NCI-H526 (cell line): Measurements from ENCODE around the gene SHC2.

Experiments used
- DNase-seq, 2 experiments: peaks; one replicate each; lab custom pipeline; 2025; lab: John Stamatoyannopoulos, UW

SHC2 gene, protein sequence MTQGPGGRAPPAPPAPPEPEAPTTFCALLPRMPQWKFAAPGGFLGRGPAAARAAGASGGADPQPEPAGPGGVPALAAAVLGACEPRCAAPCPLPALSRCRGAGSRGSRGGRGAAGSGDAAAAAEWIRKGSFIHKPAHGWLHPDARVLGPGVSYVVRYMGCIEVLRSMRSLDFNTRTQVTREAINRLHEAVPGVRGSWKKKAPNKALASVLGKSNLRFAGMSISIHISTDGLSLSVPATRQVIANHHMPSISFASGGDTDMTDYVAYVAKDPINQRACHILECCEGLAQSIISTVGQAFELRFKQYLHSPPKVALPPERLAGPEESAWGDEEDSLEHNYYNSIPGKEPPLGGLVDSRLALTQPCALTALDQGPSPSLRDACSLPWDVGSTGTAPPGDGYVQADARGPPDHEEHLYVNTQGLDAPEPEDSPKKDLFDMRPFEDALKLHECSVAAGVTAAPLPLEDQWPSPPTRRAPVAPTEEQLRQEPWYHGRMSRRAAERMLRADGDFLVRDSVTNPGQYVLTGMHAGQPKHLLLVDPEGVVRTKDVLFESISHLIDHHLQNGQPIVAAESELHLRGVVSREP

DNA sequence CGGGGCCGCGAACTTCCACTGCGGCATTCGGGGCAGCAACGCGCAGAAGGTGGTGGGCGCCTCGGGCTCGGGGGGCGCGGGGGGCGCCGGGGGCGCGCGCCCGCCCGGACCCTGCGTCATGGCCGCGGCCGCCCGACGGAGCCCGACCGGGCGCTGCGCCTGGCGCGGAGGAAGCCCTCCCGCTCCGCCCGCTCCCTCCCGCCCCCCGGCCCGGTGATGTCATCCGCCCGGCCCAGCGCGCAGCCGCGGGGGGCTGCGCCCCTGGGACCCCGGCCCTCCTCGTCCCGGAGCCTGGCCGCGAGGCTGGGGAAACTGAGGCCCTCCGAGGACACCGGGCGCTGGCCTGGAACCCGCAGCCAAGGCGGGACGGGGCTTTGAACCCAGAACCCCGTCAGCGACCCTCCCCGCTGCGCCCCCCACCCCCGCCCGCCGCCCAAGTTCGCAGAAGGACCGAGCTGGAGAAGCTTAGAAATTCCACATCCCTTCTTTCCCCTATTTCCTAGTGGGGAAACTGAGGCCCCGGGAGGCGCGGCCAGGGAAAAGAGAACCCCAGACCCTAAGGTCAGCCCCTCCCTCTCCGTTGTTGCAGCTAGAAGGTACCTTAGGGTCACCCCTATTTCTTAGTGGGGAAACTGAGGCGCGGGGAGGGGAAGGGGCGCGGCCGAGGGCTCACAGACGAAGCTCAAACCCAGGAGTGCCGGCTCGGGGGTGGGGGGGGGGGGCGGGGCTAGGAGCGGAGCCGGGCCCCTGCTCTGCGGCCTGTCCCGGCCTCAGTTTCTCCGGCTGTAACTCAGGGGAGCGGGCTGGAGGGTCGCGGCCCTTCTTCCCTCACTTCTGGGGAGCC lies at the start of gene SHC2:
TSS of gene SHC2 (minus strand) at position 157 of the 844 bp plus-strand sequence. CDS start at position 120, 37 bp downstream.
- DNase-seq = peak in 1 of 2 experiments; percentile 33

DNA sequence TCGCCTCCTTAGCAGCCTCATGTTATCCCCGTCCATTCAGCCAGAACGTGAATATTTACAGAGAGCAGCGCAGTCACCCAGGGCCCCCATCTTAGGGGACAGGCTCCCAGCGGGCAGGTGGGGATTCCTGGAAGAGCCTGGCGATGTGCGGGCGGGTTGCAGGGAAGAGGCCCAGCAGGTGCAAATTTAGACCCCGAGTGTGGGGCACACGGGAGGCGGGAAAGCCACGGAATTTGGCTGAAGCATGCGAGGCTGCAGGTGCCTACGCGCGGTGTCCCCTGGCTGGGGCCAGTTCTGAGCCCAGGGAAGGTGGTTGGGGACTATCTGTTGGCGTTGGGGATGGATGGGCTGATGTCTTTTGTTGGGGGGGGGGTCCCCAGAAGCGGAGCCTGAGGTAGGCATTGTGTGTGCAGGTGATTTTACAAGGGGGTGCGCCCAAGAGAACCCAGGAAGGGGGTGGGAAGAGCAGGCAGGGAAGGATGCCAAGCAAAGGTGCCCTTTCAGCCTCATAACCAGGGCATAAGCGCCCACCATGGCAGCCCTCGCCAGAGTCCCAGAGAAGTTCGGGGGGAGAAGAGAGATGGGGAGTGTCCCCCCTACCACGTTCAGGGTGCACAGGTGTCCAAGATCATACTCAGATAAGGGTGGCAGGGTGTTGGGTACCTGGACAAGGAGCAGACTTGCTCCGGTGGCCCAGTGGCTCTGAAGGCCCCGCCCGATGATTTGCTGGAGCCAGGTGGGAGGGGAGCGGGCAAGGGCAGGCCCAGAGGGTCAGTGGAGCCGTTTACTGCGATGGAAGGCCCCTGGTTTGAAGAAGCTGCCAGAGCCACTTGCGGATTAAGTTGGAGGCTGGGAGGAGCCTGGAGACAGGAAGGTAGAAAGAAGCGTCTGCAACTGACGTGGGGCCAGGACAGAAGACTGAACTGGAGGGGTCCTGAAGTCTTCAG lies 47.6 kb upstream of the SHC2 start:
- DNase-seq = no peak

DNA sequence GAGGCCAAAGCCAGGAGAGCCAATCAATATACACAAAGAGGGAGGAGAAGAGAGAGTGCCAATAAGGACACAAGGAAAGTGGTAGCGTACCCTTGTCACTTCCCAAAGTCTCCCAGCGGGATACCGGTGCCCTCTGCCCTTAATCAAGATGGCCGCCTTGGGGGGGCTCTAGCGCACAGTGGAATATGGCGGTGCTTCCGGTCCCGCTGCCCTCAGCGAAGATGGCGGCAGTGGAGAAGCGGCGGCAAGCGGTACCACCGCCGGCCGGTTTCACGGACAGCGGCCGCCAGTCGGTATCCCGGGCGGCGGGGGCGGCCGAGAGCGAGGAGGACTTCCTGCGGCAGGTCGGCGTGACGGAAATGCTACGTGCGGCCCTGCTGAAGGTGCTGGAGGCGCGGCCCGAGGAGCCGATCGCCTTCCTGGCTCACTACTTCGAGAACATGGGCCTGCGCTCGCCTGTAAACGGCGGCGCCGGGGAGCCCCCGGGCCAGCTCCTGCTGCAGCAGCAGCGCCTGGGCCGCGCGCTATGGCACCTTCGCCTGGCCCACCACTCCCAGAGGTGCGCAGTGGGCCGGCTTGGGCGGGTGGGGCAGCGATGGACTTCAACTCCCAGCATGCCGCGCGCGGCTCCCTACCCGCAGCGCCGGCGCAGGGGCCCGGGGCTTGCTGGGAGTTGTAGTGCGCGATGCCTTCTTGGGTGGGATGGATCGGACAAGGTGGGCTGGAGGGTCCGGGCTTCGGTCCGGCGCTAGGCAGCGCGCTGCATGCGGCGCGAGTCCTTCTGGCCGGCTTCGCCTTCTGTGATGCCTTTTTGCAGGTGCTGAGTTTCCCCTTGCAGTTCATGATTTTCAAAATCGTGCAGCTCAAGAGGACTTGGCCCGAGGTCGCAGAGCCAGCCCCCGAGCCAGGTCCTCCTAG lies 46.7 kb upstream of the SHC2 start, which contains the start of gene TPGS1:
TSS of gene TPGS1 (plus strand) at position 212 of the 918 bp plus-strand sequence. CDS start at position 222, 10 bp downstream.
- peak; percentile 48 to 79 for DNase-seq

DNA sequence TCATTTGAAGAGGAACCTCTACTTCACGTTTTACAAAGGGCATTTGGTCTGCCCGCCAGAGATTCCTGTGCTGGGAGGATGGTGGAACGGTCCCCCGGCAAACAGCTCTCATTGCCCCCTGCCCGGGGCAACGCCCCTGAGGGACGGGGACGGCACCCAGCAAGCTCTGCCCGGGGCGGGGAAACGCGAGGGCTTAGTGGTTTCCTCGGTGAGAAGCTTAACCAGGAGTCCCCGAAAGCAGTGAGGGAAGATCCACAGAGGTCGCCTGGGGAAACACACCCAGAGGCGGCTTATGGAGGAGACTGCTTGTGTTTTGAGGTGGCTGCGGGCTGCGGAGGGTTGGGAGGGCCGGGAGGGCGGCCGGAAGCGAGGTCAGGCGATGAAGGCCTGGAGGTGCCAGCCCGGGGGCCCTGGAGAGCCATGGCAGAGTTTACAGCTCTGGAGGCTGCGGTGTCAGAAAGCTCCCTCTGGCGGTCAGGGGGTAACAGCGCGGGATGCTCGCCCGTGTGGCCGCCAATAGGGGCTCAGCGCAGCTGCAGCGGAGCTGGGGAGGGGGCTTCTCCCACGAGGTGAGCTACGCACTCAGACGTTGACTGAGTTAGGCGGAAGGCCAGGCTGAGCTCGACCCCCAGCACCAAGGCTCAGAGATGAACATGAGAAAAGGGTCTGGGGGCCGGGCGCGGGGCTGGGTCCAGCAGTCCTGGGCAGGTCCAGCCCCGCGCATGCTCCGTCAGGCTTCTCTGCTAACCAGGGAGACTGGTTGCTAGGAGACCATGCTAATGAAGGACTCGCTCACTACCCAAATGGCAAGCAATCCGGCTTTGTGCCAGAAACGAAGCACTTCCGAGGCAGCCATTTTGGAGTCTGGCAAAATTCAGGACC lies 45.8 kb upstream of the SHC2 start:
- DNase-seq = peak; percentile 98

DNA sequence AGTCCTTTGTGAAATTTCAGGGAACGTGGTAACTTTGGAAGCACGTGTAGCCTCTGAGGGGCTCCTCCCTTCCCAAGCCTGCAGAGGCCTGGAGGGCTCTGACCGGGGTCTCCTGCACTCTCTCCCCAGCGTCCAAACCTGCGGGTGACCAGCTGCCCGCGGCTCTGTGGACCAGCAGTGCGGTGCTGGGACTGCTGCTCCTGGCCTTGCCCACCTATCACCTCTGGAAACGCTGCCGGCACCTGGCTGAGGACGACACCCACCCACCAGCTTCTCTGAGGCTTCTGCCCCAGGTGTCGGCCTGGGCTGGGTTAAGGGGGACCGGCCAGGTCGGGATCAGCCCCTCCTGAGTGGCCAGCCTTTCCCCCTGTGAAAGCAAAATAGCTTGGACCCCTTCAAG lies 43.8 kb upstream of the SHC2 start:
- DNase-seq = no peak

DNA sequence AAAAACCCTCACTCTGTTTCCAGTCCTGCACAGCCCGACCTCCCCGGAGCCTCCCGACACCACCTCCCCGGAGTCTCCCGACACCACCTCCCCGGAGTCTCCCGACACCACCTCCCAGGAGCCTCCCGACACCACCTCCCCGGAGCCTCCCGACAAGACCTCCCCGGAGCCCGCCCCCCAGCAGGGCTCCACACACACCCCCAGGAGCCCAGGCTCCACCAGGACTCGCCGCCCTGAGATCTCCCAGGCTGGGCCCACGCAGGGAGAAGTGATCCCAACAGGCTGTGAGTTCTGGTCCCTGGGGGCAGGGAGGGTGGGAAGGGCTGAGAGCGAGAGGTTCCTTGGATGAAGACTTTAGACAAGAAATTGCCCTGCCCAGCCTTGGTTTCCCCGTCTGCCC lies 40.8 kb upstream of the SHC2 start:
- no peak for DNase-seq

DNA sequence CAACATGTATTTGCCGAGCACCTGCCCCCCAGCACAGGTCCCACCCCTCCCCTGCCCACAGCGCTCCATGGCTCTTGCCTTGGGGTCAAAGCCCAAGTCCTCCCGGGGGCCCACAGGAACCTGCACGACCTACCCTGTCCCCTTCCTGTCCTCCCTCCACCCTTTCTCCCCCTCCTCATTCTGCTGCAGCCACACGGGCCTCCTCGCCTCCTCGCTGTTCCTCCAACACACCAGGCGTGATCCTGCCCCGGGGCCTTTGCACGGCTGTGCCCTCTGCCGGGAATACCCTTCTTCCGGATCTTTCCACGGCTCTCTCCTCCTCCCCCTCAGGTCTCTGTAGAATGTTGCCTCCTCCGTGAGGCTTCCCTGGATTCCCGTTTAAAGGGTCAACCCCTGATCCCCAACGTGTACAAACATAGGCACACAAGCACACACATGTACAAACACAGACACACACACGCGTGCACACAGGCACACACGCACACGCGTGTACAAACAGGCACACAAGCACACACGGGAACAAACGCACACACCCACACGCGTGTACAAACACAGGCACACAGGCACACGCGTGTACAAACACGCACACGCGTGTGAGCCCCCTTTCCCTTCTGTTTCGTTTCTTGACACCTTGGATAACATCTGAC lies 38.3 kb upstream of the SHC2 start:
- no peak for DNase-seq

DNA sequence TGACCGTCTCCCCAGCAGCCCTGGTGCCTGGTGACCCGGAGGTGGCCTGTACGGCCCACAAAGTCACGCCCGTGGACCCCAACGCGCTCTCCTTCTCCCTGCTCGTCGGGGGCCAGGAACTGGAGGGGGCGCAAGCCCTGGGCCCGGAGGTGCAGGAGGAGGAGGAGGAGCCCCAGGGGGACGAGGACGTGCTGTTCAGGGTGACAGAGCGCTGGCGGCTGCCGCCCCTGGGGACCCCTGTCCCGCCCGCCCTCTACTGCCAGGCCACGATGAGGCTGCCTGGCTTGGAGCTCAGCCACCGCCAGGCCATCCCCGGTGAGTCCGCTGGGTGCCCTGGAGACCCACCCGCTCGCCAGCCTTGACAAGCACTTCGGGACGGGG lies 37.7 kb upstream of the SHC2 start:
- DNase-seq = no peak

DNA sequence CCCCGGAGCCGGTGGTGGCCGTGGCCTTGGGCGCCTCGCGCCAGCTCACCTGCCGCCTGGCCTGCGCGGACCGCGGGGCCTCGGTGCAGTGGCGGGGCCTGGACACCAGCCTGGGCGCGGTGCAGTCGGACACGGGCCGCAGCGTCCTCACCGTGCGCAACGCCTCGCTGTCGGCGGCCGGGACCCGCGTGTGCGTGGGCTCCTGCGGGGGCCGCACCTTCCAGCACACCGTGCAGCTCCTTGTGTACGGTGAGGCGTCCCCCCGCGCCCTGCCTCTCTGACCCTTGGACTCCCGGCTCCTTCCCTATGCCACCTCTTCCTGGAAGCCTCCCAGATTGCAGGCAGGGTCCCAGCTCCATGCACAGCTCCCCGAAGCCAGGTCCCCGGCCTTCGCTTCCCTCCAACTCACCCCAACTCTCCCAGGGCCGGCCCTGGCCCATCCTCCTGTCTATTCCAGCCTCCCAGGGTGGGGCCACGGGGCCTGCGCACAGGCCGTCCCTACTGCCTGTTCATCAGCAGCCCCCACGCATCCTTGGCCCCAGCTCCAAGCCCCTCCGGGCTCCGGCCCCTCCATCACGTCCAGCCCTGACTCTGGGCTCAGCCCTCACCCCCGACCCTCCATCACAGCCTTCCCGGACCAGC lies 37.2 kb upstream of the SHC2 start:
- no peak for DNase-seq

DNA sequence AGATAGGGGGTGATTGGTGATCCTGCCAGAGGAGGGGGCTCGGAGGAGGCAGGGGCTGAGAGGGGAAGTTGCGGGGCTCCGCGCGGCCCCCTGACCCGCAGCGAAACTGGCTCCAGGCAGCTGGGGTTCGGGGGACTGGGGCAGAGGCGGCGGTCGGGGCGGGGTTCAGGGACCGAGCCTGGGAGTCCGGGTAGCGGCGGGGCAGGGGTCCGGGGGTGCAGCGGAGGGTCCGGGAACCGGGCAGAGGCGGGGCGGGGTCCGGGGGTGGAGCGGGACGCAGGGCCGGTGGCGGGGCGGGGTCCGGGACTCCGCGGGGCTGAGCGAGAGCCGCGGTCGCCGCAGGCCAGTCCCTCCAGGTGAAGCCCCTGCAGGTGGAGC lies 36.6 kb upstream of the SHC2 start:
- no peak for DNase-seq

DNA sequence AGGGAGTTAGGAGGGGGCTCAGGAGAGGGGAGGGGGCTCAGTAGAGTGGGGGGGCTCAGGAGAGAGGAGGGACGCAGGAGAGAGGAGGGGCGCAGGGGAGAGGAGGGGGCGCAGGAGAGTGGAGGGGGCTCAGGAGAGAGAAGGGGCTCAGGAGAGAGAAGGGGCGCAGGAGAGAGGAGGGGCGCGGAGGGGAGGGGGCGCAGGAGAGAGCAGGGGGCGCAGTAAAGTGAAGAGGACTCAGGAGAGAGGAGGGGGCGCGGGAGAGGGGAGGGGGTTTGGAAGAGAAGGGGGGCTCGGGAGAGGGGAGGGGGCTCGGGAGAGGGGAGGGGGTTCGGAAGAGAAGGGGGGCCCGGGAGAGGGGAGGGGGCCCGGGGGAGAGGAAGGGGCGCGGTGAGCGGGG lies 36.2 kb upstream of the SHC2 start:
- no peak for DNase-seq

DNA sequence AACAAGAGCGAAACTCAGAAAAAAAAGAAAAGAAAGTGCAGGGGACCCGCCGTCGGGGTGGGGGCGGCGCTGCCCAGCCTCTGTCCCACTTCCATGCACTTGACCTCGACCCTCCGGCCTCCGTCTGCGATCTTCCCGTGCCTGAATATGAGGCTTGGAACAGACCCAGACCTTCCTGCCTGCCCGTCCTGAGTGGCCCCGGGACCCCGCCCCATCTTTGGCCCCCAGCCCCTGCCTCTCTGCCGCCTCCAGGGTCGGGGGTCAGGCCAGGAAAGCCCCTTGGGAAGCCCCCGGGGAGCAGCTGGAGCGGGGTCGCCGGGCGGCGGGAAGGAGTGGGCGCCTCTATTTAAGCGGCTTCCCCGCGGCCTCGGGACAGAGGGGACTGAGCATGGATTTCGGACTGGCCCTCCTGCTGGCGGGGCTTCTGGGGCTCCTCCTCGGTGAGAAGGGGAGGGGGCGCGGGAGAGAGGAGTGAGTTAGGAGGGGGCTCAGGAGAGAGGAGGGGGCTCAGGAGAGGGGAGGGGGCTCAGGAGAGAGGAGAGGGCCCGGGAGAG lies 35.4 kb upstream of the SHC2 start, which contains the start of gene MADCAM1:
TSS of gene MADCAM1 (plus strand) at position 375 of the 554 bp plus-strand sequence. CDS start at position 389, 14 bp downstream.
- DNase-seq = no peak

DNA sequence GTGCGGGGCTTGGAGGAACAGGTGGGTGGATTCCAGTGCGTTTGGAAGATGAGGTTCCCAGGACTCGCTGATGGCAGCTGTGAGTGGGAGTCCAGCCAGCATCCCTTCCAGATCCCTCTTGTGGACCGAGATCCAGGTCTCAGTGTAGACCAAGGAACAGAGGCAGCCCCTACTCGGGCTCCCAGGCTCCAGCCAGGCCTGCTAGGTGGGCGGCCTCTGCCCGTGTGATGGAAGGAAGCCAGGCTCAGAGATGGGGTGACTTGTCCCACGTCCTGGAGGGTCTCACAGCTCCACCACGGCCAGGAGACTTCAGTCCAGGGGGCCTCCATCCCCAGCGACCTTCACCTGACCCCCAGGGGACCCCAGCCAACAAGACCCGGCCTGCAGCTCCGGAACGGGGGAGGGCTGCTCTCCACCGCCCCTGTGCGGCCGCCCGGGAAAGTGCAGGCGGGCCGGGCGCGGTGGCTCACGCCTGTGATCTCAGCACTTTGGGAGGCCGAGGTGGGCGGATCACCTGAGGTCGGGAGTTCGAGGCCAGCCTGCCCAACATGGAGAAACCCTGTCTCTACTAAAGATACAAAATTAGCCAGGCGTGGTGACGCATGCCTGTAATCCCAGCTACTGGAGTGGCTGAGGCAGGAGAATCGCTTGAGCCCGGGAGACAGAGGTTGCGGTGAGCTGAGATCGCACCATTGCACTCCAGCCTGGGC lies 34.7 kb upstream of the SHC2 start:
- peak; percentile 70 to 75 for DNase-seq

DNA sequence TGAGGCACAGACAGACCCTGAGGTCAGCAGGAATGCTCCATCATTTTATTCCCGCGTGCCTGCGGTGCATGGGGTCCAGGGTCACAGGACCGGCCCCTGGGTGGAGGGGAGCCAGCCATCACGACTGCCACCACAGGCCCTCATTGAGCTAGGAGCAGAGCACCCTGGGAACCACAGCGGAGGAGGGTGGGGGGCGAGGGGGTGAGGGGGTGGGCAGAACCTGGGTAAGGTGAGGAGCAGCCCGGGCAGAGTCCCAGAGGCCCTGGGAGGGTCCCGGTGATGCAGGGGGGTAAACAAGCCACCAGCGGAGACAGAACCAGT lies 34.2 kb upstream of the SHC2 start:
- no peak for DNase-seq

DNA sequence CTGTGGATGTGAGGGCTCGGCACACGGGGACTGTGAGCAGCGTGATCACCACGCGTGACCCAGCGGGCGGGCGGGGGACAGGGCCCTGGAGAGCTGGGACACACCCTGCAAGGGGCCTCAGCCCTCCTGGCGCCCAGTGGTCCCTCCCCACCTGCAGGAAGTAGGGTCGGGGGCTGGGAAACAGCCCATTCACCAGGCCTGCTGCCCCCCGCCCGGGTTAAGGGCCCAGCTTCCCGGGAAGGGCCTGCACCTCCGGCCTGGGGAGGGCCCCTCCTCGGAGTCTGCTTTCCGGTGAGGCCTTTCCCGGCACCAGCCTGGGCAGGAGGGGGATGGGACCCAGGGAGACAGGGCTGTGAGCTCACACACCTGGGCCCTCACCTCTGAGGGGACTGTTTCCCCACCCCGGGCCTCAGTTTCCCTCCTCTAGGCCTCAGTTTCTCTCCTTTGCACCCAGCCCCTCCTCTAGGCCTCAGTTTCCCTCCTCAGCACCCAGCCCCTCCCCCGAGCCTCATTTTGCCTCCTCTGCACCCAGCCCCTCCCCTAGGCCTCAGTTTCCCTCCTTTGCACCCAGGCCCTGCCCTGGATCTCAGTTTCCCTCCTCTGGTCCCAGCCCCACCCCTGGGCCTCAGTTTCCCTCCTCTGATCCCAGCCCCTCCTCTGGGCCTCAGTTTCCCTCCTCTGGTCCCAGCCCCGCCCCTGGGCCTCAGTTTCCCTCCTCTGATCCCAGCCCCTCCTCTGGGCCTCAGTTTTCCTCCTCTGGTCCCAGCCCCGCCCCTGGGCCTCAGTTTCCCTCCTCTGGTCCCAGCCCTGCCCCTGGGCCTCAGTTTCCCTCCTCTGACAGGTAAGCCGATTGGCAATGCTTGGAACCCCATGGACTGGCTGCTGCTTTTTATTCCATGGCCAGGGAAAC lies 33.6 kb upstream of the SHC2 start:
- DNase-seq = no peak

DNA sequence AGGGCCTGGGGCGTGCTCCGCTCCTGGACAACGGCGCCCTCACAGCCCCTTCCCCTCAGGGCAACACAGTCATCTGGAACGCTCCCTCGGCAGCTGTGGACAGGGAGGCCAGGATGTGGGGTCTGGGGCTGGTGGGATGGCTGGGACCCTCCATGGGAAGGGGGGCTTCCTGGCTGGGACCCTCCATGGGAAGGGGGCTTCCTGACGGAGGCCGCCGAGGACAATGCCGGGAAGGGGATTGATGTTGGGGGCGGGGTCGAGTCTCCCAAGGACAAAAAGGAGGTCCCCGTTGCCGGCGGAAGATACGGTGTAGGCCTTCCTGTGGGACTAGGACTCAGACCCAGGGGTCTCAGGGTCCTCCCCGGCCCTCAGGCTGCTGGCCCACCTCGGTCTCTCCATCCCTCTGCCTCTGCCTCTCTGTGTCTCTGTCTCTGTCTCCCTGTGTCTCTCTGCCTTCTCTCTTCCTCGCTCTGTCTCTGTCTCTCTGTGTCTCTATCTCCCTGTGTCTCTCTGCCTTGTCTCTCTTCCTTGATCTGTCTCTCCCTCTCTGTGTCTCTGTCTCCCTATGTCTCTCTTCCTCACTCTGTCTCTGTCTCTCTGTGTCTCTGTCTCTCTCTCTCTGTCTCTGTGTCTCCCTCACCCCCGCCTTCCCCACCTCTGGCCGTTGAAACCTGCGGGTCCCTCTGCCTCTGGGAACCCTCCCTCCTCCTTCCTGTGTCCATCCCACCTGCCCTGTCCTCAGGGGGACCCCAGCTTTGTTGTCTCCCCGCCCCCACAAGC lies 32.7 kb upstream of the SHC2 start:
- DNase-seq = no peak
